HCT116 (cell line): ENCODE results near the gene RIPOR3.

Experiments
- ATF3 ChIP-seq: IDR thresholded peaks from 2 replicates; pipeline ENCODE4 v1.6.1; 2012
- CTCF ChIP-seq, 3 experiments: fragments of 200-600 bp in 1 of 3; sonication (generic) in 1 of 3; IDR thresholded peaks in 2 of 3; conservative IDR thresholded peaks in 1 of 3; 2 replicates each; pipeline ENCODE4 v1.5.1; 2012 to 2017; ENCODE audit warnings: low read depth in 2 of 3, low read length in 2 of 3, antibody characterized with exemption in 1 of 3, borderline replicate concordance in 1 of 3, control low read depth in 1 of 3, mild to moderate bottlenecking in 1 of 3, mixed read lengths in 1 of 3, mixed run types in 1 of 3, moderate library complexity in 1 of 3; ENCODE audit not compliant: insufficient read depth in 1 of 3
- ELF1 ChIP-seq: IDR thresholded peaks from 2 replicates; pipeline ENCODE4 v1.6.1; 2012; ENCODE audit warnings: low read depth, borderline replicate concordance
- EZH2 ChIP-seq: fragments of 200-600 bp; sonication (generic); IDR thresholded peaks from 2 replicates; pipeline ENCODE4 v1.6.1; 2017; ENCODE audit warnings: antibody characterized with exemption, mixed run types
- EZH2phosphoT487 ChIP-seq: fragments of 200-600 bp; IDR thresholded peaks from 2 replicates; pipeline ENCODE4 v1.6.1; 2018; ENCODE audit warnings: antibody characterized with exemption, borderline replicate concordance
- FOSL1 ChIP-seq: IDR thresholded peaks from 2 replicates; pipeline ENCODE4 v1.6.1; 2012; ENCODE audit warnings: low read depth
- JUND ChIP-seq: IDR thresholded peaks from 2 replicates; pipeline ENCODE4 v1.6.1; 2012
- POLR2AphosphoS5 ChIP-seq: IDR thresholded peaks from 2 replicates; pipeline ENCODE4 v1.6.1; 2011; ENCODE audit warnings: mild to moderate bottlenecking, low read depth, low read length, moderate library complexity
- SRF ChIP-seq: IDR thresholded peaks from 2 replicates; pipeline ENCODE4 v1.6.1; 2012; ENCODE audit warnings: low read depth
- ZBTB33 ChIP-seq: IDR thresholded peaks from 2 replicates; pipeline ENCODE4 v1.6.1; 2011; ENCODE audit warnings: mild to moderate bottlenecking, low read length, moderate library complexity; ENCODE audit not compliant: insufficient replicate concordance; ENCODE audit errors: extremely low read depth
- TF ChIP-seq, protein P1 (sequence below): IDR thresholded peaks from 2 replicates; pipeline ENCODE4 v1.6.1; 2012; ENCODE audit warnings: low read depth

DNA sequence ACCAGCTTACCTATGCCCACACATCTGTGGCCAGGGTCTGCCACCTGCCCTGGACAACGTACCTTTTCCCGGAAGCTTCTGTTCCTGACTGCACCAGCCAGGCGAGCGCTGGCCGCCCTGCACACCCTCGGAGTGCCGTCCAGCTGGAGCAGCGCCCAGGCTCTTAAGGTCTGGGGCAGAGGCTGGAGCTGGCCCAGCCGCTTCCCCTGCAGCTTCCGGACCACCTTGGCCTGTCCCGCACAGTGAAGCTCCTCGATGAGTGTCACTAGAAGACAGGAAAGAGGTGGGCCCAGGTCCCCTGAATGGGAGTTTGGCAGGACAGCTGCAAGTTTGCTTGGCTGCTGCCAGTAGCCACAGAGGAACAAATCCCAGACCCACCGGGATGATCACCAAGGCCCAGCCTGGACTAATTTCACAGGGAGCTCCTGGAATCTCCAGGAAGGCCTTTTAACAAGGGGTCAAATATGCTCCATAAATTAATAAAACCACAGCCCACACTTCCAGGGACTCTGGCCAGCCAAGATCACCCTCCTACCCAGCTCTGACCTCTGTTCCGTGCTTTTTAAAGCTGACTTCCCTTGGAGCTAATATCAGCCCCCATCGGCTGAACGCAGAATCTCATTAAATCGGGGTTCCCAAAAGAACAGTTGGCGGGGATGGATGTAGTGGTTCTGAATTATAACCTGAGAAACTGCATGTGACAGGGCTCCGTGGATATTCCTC, 98.9 kb downstream of the RIPOR3 start:
- TF ChIP-seq CTCF (IDR thresholded peaks at IDR 0.05 in 2 of 3, conservative IDR thresholded peaks at IDR 0.05 in 1 of 3; ENCODE audit: borderline replicate concordance in 1 of 3, insufficient read depth in 1 of 3, low read depth in 2 of 3, low read length in 2 of 3), result no peak
- no peak for TF ChIP-seq ATF3
- no peak for TF ChIP-seq POLR2AphosphoS5
- TF ChIP-seq ELF1, result no peak
- TF ChIP-seq FOSL1, result no peak
- TF ChIP-seq, protein P1, sequence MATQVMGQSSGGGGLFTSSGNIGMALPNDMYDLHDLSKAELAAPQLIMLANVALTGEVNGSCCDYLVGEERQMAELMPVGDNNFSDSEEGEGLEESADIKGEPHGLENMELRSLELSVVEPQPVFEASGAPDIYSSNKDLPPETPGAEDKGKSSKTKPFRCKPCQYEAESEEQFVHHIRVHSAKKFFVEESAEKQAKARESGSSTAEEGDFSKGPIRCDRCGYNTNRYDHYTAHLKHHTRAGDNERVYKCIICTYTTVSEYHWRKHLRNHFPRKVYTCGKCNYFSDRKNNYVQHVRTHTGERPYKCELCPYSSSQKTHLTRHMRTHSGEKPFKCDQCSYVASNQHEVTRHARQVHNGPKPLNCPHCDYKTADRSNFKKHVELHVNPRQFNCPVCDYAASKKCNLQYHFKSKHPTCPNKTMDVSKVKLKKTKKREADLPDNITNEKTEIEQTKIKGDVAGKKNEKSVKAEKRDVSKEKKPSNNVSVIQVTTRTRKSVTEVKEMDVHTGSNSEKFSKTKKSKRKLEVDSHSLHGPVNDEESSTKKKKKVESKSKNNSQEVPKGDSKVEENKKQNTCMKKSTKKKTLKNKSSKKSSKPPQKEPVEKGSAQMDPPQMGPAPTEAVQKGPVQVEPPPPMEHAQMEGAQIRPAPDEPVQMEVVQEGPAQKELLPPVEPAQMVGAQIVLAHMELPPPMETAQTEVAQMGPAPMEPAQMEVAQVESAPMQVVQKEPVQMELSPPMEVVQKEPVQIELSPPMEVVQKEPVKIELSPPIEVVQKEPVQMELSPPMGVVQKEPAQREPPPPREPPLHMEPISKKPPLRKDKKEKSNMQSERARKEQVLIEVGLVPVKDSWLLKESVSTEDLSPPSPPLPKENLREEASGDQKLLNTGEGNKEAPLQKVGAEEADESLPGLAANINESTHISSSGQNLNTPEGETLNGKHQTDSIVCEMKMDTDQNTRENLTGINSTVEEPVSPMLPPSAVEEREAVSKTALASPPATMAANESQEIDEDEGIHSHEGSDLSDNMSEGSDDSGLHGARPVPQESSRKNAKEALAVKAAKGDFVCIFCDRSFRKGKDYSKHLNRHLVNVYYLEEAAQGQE, result no peak
- no peak for TF ChIP-seq EZH2phosphoT487
- no peak for TF ChIP-seq ZBTB33
- no peak for TF ChIP-seq JUND
- no peak for TF ChIP-seq SRF
- TF ChIP-seq EZH2, result no peak
